ENCODE results near the gene MISP.

GRCh38 chr19:772730-773436, 22.0 kb downstream of the MISP start:
- no peak for TF ChIP-seq CTCF (IDR thresholded peaks at IDR 0.05; ENCODE audit: borderline replicate concordance, extremely low read depth, low read length, poor library complexity, severe bottlenecking)
- no peak for TF ChIP-seq EZH2 (IDR thresholded peaks at IDR 0.05; ENCODE audit: borderline replicate concordance, low read depth, low read length, severe bottlenecking)

Data from DND-41 (cell line).